ENCODE measurements around the gene FGF11.

The FGF11 gene

DNA sequence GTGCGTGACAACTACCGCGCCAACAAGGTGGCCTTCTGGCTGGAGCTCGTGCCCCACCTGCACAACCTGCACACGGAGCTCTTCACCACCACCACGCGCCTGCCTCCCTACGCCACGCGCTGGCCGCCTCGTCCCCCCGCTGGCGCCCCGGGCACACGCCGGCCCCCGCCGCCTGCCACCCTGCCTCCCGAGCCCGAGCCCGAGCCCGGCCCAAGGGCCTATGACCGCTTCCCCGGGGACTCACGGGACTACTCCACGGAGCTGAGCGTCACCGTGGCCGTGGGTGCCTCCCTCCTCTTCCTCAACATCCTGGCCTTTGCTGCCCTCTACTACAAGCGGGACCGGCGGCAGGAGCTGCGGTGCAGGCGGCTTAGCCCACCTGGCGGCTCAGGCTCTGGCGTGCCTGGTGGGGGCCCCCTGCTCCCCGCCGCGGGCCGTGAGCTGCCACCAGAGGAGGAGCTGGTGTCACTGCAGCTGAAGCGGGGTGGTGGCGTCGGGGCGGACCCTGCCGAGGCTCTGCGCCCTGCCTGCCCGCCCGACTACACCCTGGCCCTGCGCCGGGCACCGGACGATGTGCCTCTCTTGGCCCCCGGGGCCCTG lies 22.2 kb upstream of the FGF11 start:
- no peak for DNase-seq (ENCODE audit: low spot score)
- TF ChIP-seq, protein P1, sequence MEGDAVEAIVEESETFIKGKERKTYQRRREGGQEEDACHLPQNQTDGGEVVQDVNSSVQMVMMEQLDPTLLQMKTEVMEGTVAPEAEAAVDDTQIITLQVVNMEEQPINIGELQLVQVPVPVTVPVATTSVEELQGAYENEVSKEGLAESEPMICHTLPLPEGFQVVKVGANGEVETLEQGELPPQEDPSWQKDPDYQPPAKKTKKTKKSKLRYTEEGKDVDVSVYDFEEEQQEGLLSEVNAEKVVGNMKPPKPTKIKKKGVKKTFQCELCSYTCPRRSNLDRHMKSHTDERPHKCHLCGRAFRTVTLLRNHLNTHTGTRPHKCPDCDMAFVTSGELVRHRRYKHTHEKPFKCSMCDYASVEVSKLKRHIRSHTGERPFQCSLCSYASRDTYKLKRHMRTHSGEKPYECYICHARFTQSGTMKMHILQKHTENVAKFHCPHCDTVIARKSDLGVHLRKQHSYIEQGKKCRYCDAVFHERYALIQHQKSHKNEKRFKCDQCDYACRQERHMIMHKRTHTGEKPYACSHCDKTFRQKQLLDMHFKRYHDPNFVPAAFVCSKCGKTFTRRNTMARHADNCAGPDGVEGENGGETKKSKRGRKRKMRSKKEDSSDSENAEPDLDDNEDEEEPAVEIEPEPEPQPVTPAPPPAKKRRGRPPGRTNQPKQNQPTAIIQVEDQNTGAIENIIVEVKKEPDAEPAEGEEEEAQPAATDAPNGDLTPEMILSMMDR (IDR thresholded peaks at IDR 0.05; ENCODE audit: extremely low read depth, missing control alignments), result no peak

DNA sequence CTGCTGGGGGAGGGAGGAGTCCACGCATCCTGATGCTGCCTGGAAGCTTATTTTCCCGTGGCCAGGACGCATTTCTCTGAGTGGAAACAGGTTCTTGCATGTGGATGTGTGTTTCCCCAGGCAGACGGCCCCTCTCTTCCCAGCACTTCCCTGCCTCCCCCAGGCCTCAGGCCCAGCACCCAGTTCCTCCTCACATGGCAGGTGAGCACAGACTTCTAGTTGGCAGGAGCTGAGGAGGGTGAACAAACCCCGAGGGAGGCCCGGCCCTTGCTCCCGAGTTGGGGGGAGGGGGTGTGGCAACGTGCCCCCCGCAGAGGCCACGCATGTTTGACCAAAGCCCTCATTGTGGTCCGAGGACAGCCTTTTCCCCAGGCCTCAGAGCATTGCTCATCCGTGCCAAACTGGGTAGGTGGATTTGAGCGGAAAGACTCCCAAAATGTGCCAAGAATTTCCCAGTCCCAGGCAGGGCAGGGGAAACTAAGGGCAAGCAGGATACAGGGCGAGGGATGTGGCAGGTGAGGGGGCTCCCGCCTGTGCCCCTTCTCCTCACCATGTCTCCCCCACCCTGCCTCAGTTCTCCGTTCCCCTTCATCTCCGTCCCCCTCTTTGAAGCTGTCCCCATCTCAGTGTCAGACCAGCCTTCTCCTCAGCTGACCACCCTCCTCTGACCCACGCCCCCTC lies 20.7 kb upstream of the FGF11 start:
- DNase-seq (ENCODE audit: low spot score), result no peak
- TF ChIP-seq, protein P1 (IDR thresholded peaks at IDR 0.05; ENCODE audit: extremely low read depth, missing control alignments), result no peak

DNA sequence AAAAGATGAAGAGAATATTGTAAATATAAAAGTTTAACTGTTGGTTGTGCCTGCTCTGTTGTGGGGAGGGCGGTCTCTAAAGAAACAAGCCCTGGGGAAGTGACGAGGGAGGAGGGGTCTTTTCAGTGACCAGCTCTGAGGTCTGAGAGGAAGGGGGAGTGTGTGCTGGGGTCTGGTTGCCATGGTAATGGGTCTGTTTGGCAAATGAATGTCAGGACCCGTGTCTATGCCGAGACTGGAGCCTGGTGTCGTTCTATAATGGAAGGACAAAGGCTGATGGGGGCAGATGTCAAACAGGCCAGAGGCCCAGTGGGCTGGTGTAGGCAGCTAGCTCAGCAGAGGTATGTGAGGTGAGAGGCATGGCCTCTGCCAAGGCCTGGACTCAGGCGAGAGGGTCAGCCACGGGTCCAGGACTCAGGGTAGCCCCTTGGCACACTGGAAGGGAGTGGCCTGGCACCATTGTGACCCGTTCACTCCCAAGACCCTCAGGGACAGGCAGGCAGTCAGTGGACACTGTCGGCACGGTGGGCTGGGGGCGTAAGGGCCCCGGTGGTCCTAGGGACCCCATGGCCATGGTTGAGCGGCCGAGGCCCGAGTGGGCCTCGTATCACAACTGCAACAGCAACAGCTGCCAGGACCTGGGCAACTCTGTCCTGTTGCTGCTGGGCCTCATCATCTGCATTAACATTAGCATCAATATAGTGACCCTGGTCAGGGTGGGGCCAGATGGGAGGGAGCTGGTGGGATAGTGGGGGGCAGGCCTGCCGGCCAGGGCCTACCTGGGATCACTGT lies 19.3 kb upstream of the FGF11 start, which contains the start of gene SPEM1:
Gene SPEM1, plus strand, starts transcription at position 506 of the 792 bp plus-strand sequence. Its CDS starts 61 bp downstream, at position 567.
- TF ChIP-seq, protein P1 (IDR thresholded peaks at IDR 0.05; ENCODE audit: extremely low read depth, missing control alignments), result no peak
- DNase-seq (ENCODE audit: low spot score), result no peak

DNA sequence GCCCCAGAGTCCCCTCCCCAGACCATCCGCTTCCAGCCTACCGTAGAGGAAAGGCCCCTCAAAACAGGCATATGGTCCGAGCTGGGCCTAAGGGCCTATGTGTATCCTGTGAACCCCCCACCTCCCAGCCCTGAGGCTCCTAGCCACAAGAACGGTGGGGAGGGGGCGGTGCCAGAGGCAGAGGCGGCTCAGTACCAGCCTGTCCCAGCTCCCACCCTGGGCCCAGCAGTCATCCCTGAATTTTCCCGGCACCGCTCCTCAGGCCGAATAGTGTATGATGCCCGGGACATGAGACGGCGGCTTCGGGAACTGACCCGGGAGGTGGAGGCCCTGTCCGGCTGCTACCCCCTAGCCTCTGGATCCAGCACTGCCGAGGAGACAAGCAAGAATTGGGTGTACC lies 18.1 kb upstream of the FGF11 start:
- DNase-seq (ENCODE audit: low spot score), result no peak
- TF ChIP-seq, protein P1 (IDR thresholded peaks at IDR 0.05; ENCODE audit: extremely low read depth, missing control alignments), result no peak

DNA sequence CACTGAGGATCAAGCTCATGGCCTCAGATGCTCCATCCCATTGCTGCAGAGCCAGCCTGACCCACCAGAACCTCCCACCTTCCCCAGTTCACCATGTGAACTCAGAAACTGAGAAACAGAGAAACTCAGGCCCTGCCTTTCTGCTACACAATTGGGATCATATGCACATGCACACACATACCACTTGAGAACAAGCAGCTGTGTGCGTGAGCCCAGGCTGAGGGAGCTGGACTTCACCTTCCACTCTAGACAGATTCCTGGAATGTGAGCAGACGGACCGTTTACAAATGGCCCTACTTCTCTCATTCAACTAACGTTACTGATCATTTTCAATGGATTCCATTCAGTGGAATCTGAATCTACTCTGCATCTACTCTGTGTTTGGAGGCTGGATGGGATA lies 15.6 kb upstream of the FGF11 start:
- TF ChIP-seq, protein P1 (IDR thresholded peaks at IDR 0.05; ENCODE audit: extremely low read depth, missing control alignments), result no peak

DNA sequence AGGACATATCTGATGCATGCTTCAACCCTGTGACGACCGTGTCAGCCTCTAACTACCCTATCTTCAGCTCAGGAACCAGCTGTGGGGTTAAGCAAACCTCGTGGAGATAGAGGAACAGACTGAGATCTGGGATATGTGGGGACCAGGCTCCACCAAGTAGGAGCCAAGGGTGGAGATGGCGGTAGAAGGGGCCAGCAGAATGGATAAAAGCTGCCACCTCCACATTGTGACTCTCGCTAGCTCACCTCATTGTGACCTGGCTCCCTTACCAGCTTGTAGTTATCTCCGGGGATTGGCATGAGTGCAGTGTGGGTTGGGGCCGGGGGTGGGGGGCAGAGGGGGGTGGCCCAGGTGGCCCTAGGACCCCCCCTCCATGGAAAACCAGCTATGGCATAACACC lies 14.0 kb upstream of the FGF11 start, which contains the start of gene SPEM2:
Gene SPEM2, plus strand, starts transcription at position 301 of the 400 bp plus-strand sequence. Its CDS starts 73 bp downstream, at position 374.
- TF ChIP-seq, protein P1 (IDR thresholded peaks at IDR 0.05; ENCODE audit: extremely low read depth, missing control alignments), result no peak
- DNase-seq (ENCODE audit: low spot score), result no peak

More for the DNA sequence above, 15.6 kb upstream of the FGF11 start:
- DNase-seq (ENCODE audit: low spot score), result no peak

DNA sequence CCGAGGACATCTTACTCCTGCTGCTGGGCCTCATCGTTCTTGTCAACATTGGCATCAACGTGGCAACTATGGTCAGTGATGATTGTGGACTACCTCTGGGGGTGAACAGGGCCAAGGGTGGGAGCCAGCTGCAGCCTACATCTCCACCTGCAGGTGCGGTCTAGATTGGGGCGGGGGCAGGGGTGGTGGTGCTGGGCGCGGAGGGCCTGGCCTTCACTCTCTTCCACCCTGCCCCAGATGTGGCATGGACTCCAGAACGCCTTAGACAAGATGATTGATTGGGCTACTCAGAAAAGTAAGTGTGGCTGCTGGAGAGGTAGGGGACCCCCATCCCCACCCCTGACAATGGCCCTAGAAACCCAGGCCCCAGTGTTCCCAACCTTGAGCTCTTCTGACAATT lies 13.6 kb upstream of the FGF11 start:
- TF ChIP-seq, protein P1 (IDR thresholded peaks at IDR 0.05; ENCODE audit: extremely low read depth, missing control alignments), result no peak
- DNase-seq (ENCODE audit: low spot score), result no peak

Measured in GM20000 (cell line).